ENCODE results near the gene EVI5. TPM values are rescaled to one million over a fixed set of nuclear protein-coding genes. Genes with fewer than 3 reads are reported as not detected.

EVI5 gene
- total RNA-seq, 1 experiment from 2014 or later, result 38.2 TPM

DNA sequence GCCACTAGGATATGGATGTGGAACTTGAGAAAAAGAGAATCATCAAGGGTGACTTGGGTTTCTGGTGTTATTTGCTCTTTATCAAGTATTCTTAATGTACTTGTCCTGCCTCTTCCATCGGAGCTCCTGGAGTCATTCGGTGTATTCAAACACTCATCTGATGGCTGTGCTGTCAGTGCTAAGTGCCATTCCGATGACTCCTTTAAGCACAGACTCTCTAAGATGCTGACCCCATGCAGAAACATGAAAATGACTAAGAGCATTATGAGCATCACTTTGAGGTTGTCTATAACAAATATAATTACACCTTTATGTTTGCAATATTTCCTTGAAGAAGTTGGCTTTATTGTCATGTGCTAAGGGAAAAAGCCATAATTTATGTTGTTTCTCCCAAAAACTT is 35.6 kb upstream of the EVI5 start:
- POLR2A ChIA-PET (ENCODE audit: unreplicated experiment), result no interaction called here

DNA sequence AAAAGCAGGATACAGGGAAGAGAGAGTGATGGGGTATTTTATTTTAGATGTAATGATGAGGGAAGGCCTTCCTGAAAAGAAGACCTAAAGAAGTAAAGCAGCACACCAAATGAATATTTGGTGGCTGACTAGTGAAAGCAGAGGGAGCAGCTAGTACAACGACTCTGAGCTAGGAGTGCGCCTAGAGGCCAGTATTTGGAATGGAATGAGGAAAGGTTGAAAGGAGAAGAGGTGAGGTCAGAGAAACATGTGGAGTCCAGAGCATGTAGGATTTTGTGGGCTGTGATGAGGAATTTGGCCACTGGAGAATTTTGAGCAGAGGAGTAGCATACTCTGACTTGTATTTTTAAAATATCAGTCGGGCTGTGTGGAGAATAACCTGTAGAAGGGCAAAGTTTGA is 35.1 kb upstream of the EVI5 start:
- BruUV-seq (replicated peaks), result no TSS peak

More for the DNA sequence above, 35.6 kb upstream of the EVI5 start:
- CTCF ChIA-PET, result interaction anchor here (0.6 kb wide), 1 partner anchor 44 kb away, joined by 4 read pairs; no protein-coding TSS in a partner anchor
- H3K36me3 ChIP-seq (ENCODE audit: low read depth, low read length), result no peaks in the 10 kb centered on the region
- intact Hi-C loops (cut with micrococcal nuclease), result no loop called here
- H2AFZ ChIP-seq (ENCODE audit: low read length), result no peak overlapping the region
- BruUV-seq (replicated peaks), result no TSS peak
- ATAC-seq, result no peak
- no peak overlapping the region for H3K27ac ChIP-seq (ENCODE audit: low read length)
- no peak overlapping the region for H3K4me3 ChIP-seq (ENCODE audit: low read length)
- H3F3A ChIP-seq (ENCODE audit: low read length, unreplicated experiment), result no peaks in the 10 kb centered on the region
- TF ChIP-seq EZH2phosphoT487 (IDR thresholded peaks at IDR 0.05; ENCODE audit: borderline replicate concordance, low read length) (no peak), EZH2 (IDR thresholded peaks at IDR 0.05; ENCODE audit: low read length, unreplicated experiment) (no peak), CTCF (conservative IDR thresholded peaks at IDR 0.05; ENCODE audit: low read depth, low read length) (no peak)
- no peak overlapping the region for H3K4me2 ChIP-seq (ENCODE audit: low read length)
- H3K27me3 ChIP-seq (ENCODE audit: low read length), result no peaks in the 10 kb centered on the region
- H3K9ac ChIP-seq (ENCODE audit: low read length), result no peak overlapping the region
- no peaks in the 10 kb centered on the region for H3K9me3 ChIP-seq (ENCODE audit: low read length)
- DNase-seq, result no peak
- H4K20me1 ChIP-seq (ENCODE audit: low read length), result no peaks in the 10 kb centered on the region
- no peaks in the 10 kb centered on the region for H3K79me2 ChIP-seq (ENCODE audit: low read length)
- no peaks in the 10 kb centered on the region for H3K9me2 ChIP-seq (replicated peaks; ENCODE audit: low read length)
- peaks cover 18% of the 10 kb centered on the region for H3K4me1 ChIP-seq (ENCODE audit: insufficient read depth, low read length)

More for the DNA sequence above, 35.1 kb upstream of the EVI5 start:
- POLR2A ChIA-PET (ENCODE audit: unreplicated experiment), result no interaction called here
- intact Hi-C loops (cut with micrococcal nuclease), result no loop called here
- no peak for DNase-seq
- Histone ChIP-seq H3K9me3 (ENCODE audit: low read length) (no peaks in the 10 kb centered on the region), H2AFZ (ENCODE audit: low read length) (no peak overlapping the region), H3K36me3 (ENCODE audit: low read depth, low read length) (no peaks in the 10 kb centered on the region), H3K4me3 (ENCODE audit: low read length) (no peak overlapping the region), H3K79me2 (ENCODE audit: low read length) (no peaks in the 10 kb centered on the region), H3F3A (ENCODE audit: low read length, unreplicated experiment) (no peaks in the 10 kb centered on the region), H3K9me2 (replicated peaks; ENCODE audit: low read length) (no peaks in the 10 kb centered on the region), H3K27me3 (ENCODE audit: low read length) (no peaks in the 10 kb centered on the region), H3K27ac (ENCODE audit: low read length) (no peak overlapping the region), H3K9ac (ENCODE audit: low read length) (no peak overlapping the region), H3K4me2 (ENCODE audit: low read length) (no peak overlapping the region), H4K20me1 (ENCODE audit: low read length) (no peaks in the 10 kb centered on the region), H3K4me1 (ENCODE audit: insufficient read depth, low read length) (peaks cover 18% of the 10 kb centered on the region)
- CTCF ChIA-PET, result no interaction called here
- no peak for TF ChIP-seq EZH2phosphoT487 (IDR thresholded peaks at IDR 0.05; ENCODE audit: borderline replicate concordance, low read length)
- no peak for TF ChIP-seq CTCF (conservative IDR thresholded peaks at IDR 0.05; ENCODE audit: low read depth, low read length)
- no peak for TF ChIP-seq EZH2 (IDR thresholded peaks at IDR 0.05; ENCODE audit: low read length, unreplicated experiment)
- ATAC-seq, result peak; percentile 38; the same call in 1 of the 2 replicates

Measured in PC-3 (cell line).